Subcutaneous adipose tissue (tissue), 4 donors: Measurements from ENCODE around the gene SCN8A. TPM values are rescaled to one million over a fixed set of nuclear protein-coding genes. Genes with fewer than 3 reads are reported as not detected.

Experiments
- CTCF ChIP-seq: fragments of 450-650 bp; IDR thresholded peaks from one replicate; pipeline ENCODE4 v1.5.1; 2016; ENCODE audit warnings: low read depth, mild to moderate bottlenecking, control low read depth, antibody characterized with exemption, moderate library complexity
- total RNA-seq, 4 donors: library from RNA; depleted of rRNA; stranded (reverse); fragments of >200 nt; gene quantifications; one replicate each; pipeline ENCODE4 v1.1.0, GENCODE V29; 2016

SCN8A gene
- total RNA-seq, 4 donors from 2014 or later, result 0.19 to 1.2 (median 0.68) TPM

GRCh38 chr12:51589557-51590176 is 1.4 kb upstream of the SCN8A start:
- TF ChIP-seq CTCF, result no peak

GRCh38 chr12:51590347-51591015 is 552 bp upstream of the SCN8A start:
- TF ChIP-seq CTCF, result no peak

DNA sequence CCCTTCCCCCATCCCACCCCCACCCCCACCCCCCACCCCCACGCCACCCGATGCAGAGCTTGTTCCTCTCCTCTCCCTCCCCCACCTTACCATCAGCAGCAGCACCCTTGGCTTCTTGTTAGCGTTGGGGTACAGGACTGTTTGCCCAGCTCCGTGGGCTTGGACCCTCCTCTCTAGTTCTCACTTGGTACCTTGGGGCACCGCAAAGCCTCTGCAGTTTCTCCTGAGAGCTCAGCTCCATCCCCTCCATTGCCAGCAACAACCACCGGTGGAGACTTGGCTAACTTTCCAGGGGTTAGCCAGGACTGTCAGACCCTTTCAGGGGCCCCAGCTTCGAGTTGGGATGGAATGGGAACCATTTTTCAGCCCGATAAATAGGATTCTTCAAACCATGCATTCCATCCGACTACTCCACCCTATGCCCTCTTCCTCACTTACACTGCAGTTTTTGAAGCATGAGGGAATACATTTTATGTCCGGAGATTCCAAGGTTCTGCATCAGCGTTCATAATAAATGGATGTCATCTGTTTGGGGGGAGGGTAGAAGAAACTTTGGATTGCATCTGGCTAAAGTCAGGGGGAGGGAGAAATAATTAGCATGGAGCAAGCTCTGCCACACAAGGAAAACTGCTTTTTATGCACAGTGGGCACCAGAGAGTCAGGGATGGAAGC is 1.1 kb downstream of the SCN8A start:
- no peak for TF ChIP-seq CTCF

DNA sequence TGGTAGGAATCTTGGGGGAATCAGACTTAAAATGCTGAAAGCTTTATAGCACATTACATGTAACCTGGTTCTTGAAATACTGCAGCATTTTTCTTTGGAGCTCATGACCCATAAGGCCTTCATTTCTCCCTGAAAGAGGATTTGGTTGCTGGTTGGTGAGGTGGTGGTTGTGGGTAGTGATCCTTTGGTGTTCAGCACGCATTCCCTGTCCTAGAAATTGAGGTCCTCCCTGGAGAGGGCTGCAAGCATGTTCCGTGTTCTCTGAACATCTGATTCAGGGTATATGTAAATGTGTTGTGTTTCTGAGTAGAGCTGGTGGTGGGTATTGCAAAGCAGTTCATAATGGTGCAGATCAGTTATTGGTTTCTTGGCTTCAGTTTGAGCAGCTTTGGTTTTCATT is 2.0 kb downstream of the SCN8A start:
- no peak for TF ChIP-seq CTCF

DNA sequence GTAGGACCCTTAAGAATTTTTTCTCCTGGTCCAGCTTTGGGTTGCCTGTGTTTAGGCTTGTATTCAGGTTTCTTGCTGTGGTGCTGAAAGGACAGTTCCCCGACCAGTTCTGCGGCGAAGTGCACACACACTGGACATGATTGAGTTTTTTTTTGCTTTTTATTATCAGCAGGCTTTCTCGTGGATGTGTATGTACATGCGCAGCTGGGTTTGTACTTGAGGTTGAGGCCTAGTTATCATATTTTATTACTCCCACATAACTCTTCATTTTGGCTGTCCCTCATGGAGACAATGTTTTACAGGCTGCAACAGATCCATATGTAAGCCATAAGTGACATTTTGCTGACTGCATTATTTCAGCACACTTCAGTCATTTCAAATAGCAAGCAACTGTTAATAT is 2.5 kb downstream of the SCN8A start:
- no peak for TF ChIP-seq CTCF

GRCh38 chr12:51598156-51598555 is 7.1 kb downstream of the SCN8A start:
- no peak for TF ChIP-seq CTCF

DNA sequence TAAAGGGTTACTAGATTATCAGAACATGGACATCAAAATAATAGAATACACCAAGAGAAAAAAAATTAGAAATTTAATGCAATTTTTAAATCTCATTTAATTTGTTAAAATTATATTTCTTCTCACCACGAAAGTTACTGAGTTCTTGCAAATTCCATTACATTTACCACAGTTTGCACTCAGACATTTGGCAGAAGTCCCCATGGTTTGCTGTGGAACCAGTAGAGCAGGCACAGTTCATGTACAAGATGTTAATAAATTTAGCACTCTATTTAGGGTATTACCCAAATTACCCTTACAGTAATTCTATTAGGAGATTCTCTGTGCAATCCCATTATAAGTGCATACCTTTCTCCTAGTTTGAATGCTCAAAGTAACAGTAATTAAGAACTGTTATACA is 9.7 kb downstream of the SCN8A start:
- TF ChIP-seq CTCF, result no peak
